ENCODE measurements around the gene BTN3A1.
"Not testable (repeated sequence)": the region's sequence is repeated elsewhere in the genome, so short reads cannot be mapped to it uniquely, and the experiment has no call there.

GRCh38 chr6:26371813-26372212, 30.3 kb upstream of the BTN3A1 start:
- not testable (repeated sequence) for TF ChIP-seq CTCF, POLR2A (IDR thresholded peaks at IDR 0.05)

Data from stomach (tissue), 4 donors.